ENCODE data around the gene LRRC3C.

LRRC3C gene

DNA sequence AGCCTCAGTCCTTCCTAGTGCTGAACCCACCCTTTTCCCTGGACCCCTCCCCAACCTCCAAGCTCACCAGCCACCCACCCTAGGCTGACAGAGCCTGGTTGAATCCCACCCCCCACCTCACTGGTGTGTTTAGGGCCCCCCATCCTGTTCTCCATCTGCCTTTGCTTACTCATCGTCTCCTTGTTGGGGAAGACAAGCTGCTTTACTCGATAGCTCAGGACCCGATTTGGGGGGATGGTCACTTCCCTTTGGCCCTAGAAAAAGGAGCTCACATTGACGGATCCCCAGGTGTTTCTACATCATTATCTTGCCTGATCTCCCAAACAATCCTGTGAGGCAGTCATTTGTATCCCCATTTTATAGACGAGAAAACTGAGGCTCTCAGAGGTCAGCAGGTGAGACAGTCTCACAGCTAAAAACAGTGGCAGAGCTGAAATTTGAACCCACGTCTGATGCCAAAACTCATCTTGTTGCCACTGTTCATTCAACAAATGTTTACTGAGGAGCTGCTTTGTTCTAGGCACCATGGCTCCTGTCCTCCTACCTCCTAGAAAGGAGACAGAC is 18.7 kb upstream of the LRRC3C start:
- WGBS, 2 experiments = 94% methylated on average over 6 of the region's 6 CpGs
- Histone ChIP-seq H3K4me1 (ENCODE audit: control insufficient read depth, insufficient read depth, low read length) (no peaks in the 10 kb centered on the region), H3K36me3 (ENCODE audit: control insufficient read depth, insufficient read depth, low read length) (no peaks in the 10 kb centered on the region), H3K9me3 (ENCODE audit: control insufficient read depth, low read length) (no peaks in the 10 kb centered on the region), H3K27ac (ENCODE audit: insufficient read depth, low read depth, low read length, poor library complexity, severe bottlenecking) (no peak overlapping the region), H3K4me3 (ENCODE audit: insufficient read depth, low read depth, low read length) (no peak overlapping the region), H3K27me3 (ENCODE audit: control insufficient read depth, insufficient read depth, low read length, poor library complexity, severe bottlenecking) (no peaks in the 10 kb centered on the region)

DNA sequence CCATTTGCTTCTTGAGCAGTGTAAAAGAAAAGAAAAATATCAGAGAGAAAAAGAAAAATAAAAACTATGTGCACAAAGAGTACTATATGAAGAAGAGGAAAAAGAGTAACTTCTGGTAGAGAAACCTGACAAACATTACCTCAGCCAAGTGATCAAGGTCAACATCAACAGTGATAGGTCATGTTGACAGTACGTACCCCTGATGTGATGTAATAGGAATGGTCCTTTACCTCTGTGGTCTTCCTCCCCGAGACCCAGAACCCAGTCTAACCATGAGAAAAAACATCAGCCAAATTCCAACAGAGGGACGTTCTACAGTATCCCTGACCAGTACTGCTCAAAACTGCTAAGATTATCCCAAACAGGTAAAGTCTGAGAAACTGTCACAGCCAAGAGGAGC is 13.5 kb upstream of the LRRC3C start:
- Histone ChIP-seq H3K4me1 (ENCODE audit: control insufficient read depth, insufficient read depth, low read length) (no peaks in the 10 kb centered on the region), H3K9me3 (ENCODE audit: control insufficient read depth, low read length) (no peaks in the 10 kb centered on the region), H3K27me3 (ENCODE audit: control insufficient read depth, insufficient read depth, low read length, poor library complexity, severe bottlenecking) (no peaks in the 10 kb centered on the region), H3K4me3 (ENCODE audit: insufficient read depth, low read depth, low read length) (no peak overlapping the region), H3K27ac (ENCODE audit: insufficient read depth, low read depth, low read length, poor library complexity, severe bottlenecking) (no peak overlapping the region), H3K36me3 (ENCODE audit: control insufficient read depth, insufficient read depth, low read length) (no peaks in the 10 kb centered on the region)
- 95 to 96% methylated on average over 2 to 3 of the region's 3 CpGs for WGBS, 2 experiments

DNA sequence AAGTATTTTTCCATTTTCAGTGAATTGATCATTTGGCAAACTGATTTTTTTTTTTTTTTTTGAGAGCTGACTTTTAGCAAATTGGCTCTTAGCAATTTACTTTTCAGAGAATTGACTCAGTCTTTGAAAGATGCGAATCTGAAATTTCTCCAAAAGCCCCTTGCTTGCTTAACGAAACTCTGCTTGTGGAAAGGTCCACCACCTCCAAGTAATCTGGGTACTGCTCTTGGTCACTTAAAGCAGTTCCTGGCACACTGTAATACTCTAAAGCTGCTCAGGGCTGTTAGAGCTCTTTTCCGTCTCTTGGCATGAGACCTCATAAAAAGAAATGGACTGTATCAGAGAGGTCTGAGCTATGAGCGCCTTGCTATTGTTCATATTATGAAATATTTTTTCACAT is 12.0 kb upstream of the LRRC3C start:
- no peak overlapping the region for H3K27ac ChIP-seq (ENCODE audit: insufficient read depth, low read depth, low read length, poor library complexity, severe bottlenecking)
- 87 to 97% methylated on average over 3 of the region's 4 CpGs for WGBS, 2 experiments
- H3K27me3 ChIP-seq (ENCODE audit: control insufficient read depth, insufficient read depth, low read length, poor library complexity, severe bottlenecking) = no peaks in the 10 kb centered on the region
- no peaks in the 10 kb centered on the region for H3K36me3 ChIP-seq (ENCODE audit: control insufficient read depth, insufficient read depth, low read length)
- H3K9me3 ChIP-seq (ENCODE audit: control insufficient read depth, low read length) = no peaks in the 10 kb centered on the region
- H3K4me3 ChIP-seq (ENCODE audit: insufficient read depth, low read depth, low read length) = no peak overlapping the region
- no peaks in the 10 kb centered on the region for H3K4me1 ChIP-seq (ENCODE audit: control insufficient read depth, insufficient read depth, low read length)

DNA sequence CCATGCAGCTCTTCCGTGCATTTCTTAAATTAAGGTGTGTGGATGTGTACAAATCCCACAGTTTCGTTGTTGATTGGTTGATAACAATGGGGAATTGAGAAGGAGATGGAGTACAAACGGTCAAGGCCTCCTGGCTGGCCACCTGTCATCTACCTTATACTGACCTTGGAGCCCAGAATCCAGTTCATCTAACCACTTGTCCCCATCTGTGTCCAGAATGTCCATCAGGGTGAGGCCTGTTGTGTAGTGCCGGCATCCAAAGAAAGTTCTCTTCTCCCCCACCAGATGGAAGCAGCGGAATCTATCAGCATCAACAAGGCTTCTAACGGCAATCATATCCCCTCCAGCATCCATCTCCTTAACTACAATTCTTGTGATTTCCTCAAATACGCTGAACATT is 10.6 kb upstream of the LRRC3C start:
- no peaks in the 10 kb centered on the region for H3K27me3 ChIP-seq (ENCODE audit: control insufficient read depth, insufficient read depth, low read length, poor library complexity, severe bottlenecking)
- no peaks in the 10 kb centered on the region for H3K36me3 ChIP-seq (ENCODE audit: control insufficient read depth, insufficient read depth, low read length)
- WGBS, 2 experiments = 87 to 91% methylated on average over 6 to 7 of the region's 7 CpGs
- no peaks in the 10 kb centered on the region for H3K9me3 ChIP-seq (ENCODE audit: control insufficient read depth, low read length)
- H3K4me1 ChIP-seq (ENCODE audit: control insufficient read depth, insufficient read depth, low read length) = no peaks in the 10 kb centered on the region
- H3K27ac ChIP-seq (ENCODE audit: insufficient read depth, low read depth, low read length, poor library complexity, severe bottlenecking) = no peak overlapping the region
- no peak overlapping the region for H3K4me3 ChIP-seq (ENCODE audit: insufficient read depth, low read depth, low read length)

DNA sequence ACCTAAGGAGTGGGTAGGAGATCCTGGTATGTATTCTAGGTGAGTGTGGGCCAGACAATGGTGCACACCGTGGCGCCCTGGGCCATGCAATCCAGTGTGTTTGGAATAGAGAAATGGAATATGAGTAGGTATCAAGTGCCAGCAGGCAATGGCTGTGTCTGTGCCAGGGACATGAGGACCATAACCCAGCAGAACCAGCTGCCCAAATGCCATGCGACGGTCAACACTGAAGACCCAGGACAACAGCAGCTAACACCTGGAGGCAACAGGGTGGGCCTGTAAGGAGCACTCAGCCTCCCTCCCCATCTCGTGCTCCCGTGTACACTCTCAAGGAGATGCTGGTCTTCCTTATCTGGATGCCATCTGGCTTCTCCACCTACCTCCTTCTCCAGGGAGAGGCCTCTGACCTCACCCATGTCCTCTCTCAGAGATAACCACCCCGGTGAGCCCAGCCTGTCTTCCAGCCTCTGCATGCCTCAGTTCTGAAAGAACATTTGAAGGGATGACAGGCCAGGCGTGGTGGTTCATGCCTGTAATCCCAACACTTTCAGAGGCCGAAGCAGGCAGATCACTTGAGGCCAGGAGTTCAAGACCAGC is 8.3 kb upstream of the LRRC3C start:
- Histone ChIP-seq H3K4me1 (ENCODE audit: control insufficient read depth, insufficient read depth, low read length) (peaks cover 2% of the 10 kb centered on the region), H3K27ac (ENCODE audit: insufficient read depth, low read depth, low read length, poor library complexity, severe bottlenecking) (no peak overlapping the region), H3K27me3 (ENCODE audit: control insufficient read depth, insufficient read depth, low read length, poor library complexity, severe bottlenecking) (no peaks in the 10 kb centered on the region), H3K36me3 (ENCODE audit: control insufficient read depth, insufficient read depth, low read length) (peaks cover 6% of the 10 kb centered on the region), H3K9me3 (ENCODE audit: control insufficient read depth, low read length) (no peaks in the 10 kb centered on the region), H3K4me3 (ENCODE audit: insufficient read depth, low read depth, low read length) (no peak overlapping the region)
- WGBS, 2 experiments = 93 to 97% methylated on average over 9 of the region's 9 CpGs

DNA sequence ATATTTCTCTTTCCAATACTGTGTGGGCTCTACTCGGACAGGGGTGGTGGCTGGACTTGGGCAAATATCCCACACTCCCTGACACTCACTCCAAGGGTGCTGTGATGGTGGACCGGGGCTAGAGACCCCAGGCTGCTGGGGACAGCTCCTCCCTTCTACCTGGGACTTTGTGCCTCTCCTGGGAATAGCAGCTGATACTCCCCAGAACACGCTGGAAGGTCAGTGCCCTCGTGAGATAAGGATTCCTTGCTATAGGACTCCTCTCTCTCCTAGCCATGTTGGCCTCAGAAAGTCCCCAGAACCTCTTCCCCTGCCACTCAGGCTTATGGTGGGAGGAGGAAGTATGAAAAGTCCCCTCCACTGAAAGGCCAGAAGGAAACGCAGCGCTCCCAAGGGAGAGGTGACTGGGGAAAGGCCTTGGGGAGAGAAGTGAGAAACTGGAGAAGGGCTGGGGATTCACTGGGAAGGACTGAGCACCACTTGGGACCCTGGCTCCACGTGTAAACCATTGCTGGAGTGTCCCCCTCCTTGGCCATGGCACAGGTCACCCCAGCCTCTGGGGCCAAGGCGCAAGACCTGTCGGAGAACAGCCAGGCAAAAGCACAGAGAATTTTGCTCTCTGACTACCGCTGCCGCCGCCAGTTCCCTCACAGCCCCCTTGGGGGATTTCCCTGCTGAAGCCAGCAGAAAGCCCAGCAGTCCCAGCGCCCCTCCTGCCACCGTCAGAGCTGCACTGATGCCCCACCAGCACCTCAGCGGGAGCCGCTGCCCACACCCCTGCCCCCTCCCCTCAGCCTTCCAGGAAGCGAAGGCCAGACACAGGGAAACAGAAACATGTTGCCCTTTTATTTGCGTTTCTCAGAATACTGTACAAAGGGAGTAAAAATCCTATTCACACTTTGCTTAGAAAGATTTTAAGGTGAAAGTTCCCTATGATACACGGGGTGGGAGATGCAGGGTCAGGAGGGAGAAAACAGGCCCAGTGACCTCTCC is 7.0 kb upstream of the LRRC3C start:
- Histone ChIP-seq H3K36me3 (ENCODE audit: control insufficient read depth, insufficient read depth, low read length) (peaks cover 6% of the 10 kb centered on the region), H3K9me3 (ENCODE audit: control insufficient read depth, low read length) (no peaks in the 10 kb centered on the region), H3K27me3 (ENCODE audit: control insufficient read depth, insufficient read depth, low read length, poor library complexity, severe bottlenecking) (no peaks in the 10 kb centered on the region), H3K27ac (ENCODE audit: insufficient read depth, low read depth, low read length, poor library complexity, severe bottlenecking) (no peak overlapping the region), H3K4me1 (ENCODE audit: control insufficient read depth, insufficient read depth, low read length) (peaks cover 14% of the 10 kb centered on the region), H3K4me3 (ENCODE audit: insufficient read depth, low read depth, low read length) (no peak overlapping the region)
- WGBS, 2 experiments = 88 to 91% methylated on average over 19 of the region's 19 CpGs

DNA sequence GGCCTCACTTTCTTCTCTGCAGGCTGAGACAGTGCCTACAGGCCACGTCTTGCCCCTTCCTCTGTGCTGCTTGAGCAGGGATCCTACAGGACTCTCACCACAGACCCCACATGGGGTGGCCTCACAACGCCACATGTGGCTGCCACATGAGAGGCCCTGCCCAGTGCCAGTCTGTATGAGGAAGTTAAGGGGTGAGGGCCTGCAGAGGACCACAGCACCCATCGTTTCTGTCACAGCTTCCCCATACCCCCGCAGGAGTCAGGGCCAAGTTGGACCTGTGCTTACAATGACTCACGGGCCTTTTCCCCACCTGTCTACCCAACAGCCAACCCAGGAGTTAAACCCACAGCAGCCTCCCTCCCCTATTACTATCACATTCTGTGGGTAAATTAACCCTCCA is 6.2 kb upstream of the LRRC3C start:
- Histone ChIP-seq H3K4me3 (ENCODE audit: insufficient read depth, low read depth, low read length) (no peak overlapping the region), H3K36me3 (ENCODE audit: control insufficient read depth, insufficient read depth, low read length) (peaks cover 6% of the 10 kb centered on the region), H3K27me3 (ENCODE audit: control insufficient read depth, insufficient read depth, low read length, poor library complexity, severe bottlenecking) (no peaks in the 10 kb centered on the region), H3K9me3 (ENCODE audit: control insufficient read depth, low read length) (no peaks in the 10 kb centered on the region), H3K4me1 (ENCODE audit: control insufficient read depth, insufficient read depth, low read length) (peaks cover 22% of the 10 kb centered on the region), H3K27ac (ENCODE audit: insufficient read depth, low read depth, low read length, poor library complexity, severe bottlenecking) (no peak overlapping the region)
- WGBS, 2 experiments = 95% methylated on average over 5 of the region's 5 CpGs

DNA sequence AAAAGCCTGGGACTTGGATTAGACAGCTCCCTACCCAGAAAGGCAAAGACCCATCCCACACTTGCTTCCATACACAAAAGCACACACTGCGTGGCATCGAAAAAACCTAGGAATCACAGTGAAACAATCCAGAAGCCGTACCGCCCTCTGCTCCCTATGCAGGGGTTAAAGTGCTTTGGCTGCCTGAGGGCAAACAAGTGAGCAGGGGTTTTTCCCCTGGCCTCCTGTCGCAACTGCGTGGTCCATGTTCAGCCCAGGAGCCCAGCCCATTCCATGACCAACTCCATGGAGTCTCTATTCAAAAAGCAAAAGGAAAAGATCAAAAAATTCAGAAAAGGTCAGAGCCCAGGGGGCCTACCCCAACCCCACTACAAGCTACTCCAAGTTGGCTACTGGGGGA is 5.5 kb upstream of the LRRC3C start:
- peaks cover 26% of the 10 kb centered on the region for H3K4me1 ChIP-seq (ENCODE audit: control insufficient read depth, insufficient read depth, low read length)
- 94% methylated on average over 6 of the region's 6 CpGs for WGBS, 2 experiments
- H3K27ac ChIP-seq (ENCODE audit: insufficient read depth, low read depth, low read length, poor library complexity, severe bottlenecking) = no peak overlapping the region
- no peak overlapping the region for H3K4me3 ChIP-seq (ENCODE audit: insufficient read depth, low read depth, low read length)
- H3K9me3 ChIP-seq (ENCODE audit: control insufficient read depth, low read length) = no peaks in the 10 kb centered on the region
- H3K27me3 ChIP-seq (ENCODE audit: control insufficient read depth, insufficient read depth, low read length, poor library complexity, severe bottlenecking) = no peaks in the 10 kb centered on the region
- peaks cover 6% of the 10 kb centered on the region for H3K36me3 ChIP-seq (ENCODE audit: control insufficient read depth, insufficient read depth, low read length)

DNA sequence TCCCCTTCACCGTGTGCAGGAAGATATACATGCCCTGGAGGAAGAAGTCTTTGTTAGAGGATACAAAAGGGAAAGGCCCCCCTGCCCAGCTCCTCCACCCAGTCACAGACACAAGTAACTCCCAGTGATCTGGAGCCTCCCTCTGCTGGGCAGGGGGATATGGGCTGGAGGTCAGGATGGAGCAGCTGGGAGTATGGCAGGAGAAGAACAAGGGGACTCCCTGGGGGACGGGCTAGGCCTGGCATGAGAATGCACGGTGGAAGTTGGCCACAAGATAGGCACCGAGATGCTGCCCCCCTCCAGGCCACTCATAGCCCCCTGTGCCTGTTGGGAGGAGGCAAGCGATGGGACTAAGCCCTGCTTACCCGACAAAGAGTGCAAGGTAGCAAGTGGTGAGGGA is 4.3 kb upstream of the LRRC3C start:
- no peak overlapping the region for H3K27ac ChIP-seq (ENCODE audit: insufficient read depth, low read depth, low read length, poor library complexity, severe bottlenecking)
- H3K9me3 ChIP-seq (ENCODE audit: control insufficient read depth, low read length) = no peaks in the 10 kb centered on the region
- WGBS, 2 experiments = 93 to 94% methylated on average over 6 of the region's 6 CpGs
- H3K36me3 ChIP-seq (ENCODE audit: control insufficient read depth, insufficient read depth, low read length) = peaks cover 6% of the 10 kb centered on the region
- H3K27me3 ChIP-seq (ENCODE audit: control insufficient read depth, insufficient read depth, low read length, poor library complexity, severe bottlenecking) = no peaks in the 10 kb centered on the region
- peaks cover 26% of the 10 kb centered on the region for H3K4me1 ChIP-seq (ENCODE audit: control insufficient read depth, insufficient read depth, low read length)
- no peak overlapping the region for H3K4me3 ChIP-seq (ENCODE audit: insufficient read depth, low read depth, low read length)
